NT2/D1 (cell line): ENCODE data around the gene IKZF2.

Experiments
- YY1 ChIP-seq: IDR thresholded peaks from 2 replicates; pipeline ENCODE4 v1.6.1; 2011; ENCODE audit not compliant: insufficient read length, insufficient read depth
- ZNF274 ChIP-seq: IDR thresholded peaks from 2 replicates; pipeline ENCODE4 v1.6.1; 2011; ENCODE audit warnings: mild to moderate bottlenecking, low read depth, low read length

- TF ChIP-seq ZNF274 (no peak), YY1 (no peak)
Measured at GRCh38 chr2:213015387-213016165, 135.8 kb downstream of the IKZF2 start.
